Activated T-cell treated with anti-CD3 and anti-CD28 coated beads, Interleukin-2, amount 50 U/mL, for 24 hours (primary cell): ENCODE results near the gene NATD1.

ENCODE experiments used
- DNase-seq: peaks from one replicate; pipeline ENCODE4 v3.0.0-alpha.2; 2020
- H3K27ac Mint-ChIP-seq: 2 replicates; pipeline ENCODE4 v1.8.0; 2020; ENCODE audit warnings: mild to moderate bottlenecking, mixed read lengths
- H3K27me3 Mint-ChIP-seq: 2 replicates; pipeline ENCODE4 v1.8.0; 2020; ENCODE audit warnings: mixed read lengths
- H3K36me3 Mint-ChIP-seq: 2 replicates; pipeline ENCODE4 v1.8.0; 2020; ENCODE audit warnings: low read depth, mixed read lengths
- H3K4me1 Mint-ChIP-seq: 2 replicates; pipeline ENCODE4 v1.8.0; 2020; ENCODE audit warnings: low read depth, mixed read lengths
- H3K4me3 Mint-ChIP-seq: 2 replicates; pipeline ENCODE4 v1.8.0; 2020; ENCODE audit warnings: mild to moderate bottlenecking, moderate library complexity, mixed read lengths
- H3K9me3 Mint-ChIP-seq: 2 replicates; pipeline ENCODE4 v1.8.0; 2020; ENCODE audit warnings: mixed read lengths

NATD1 gene, protein sequence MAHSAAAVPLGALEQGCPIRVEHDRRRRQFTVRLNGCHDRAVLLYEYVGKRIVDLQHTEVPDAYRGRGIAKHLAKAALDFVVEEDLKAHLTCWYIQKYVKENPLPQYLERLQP

DNA sequence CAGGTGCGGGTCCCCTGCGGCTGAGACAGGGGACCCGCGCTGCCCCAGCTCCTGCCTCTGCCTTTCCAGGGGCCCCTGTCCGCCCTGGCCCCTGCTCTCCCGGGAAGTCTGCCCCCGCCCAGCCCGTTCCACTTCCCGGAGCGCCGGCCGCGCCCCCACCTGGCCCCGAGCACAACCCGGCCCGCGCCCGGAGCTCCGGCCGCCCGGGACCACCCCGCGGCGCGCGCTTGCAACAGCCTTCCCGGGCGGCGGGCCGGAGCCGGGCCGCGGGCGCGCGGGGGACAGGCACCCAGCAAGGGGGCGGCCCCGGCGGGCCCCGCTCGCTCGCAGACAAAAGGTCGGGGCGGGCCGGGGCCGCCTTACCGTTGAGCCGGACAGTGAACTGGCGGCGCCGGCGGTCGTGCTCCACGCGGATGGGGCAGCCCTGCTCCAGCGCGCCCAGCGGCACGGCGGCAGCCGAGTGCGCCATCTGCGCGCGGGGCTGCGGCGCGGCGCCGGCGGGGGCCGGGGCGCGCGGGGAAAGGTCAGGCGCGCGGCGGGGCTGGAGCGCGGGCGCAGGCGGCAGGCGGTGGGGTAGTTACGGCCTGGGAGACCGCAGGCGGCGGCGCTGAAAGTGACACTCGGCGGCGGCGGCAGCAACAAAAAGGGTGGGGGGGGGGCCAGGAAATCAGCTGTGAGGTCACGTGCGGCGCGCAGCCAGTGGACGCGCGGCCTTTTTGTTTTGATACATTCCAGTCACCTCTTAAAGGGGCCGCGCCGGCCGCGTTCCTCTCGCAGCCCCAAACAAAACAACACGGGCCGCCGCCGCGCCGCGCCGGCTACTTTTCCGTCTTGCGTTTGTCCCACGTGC is at the start of gene NATD1:
Gene NATD1, minus strand, starts transcription at position 615 of the 850 bp plus-strand sequence. Its CDS starts 146 bp downstream, at position 469.
- Mint-ChIP-seq H3K27ac (peak within 1 kb of the TSS; percentile 72), H3K36me3 (no peaks in the 10 kb centered on the region), H3K27me3 (no peaks in the 10 kb centered on the region), H3K4me1 (peaks cover 20% of the 10 kb centered on the region), H3K9me3 (no peaks in the 10 kb centered on the region), H3K4me3 (peak within 1 kb of the TSS; percentile 82)
- DNase-seq, result peak; percentile 80

DNA sequence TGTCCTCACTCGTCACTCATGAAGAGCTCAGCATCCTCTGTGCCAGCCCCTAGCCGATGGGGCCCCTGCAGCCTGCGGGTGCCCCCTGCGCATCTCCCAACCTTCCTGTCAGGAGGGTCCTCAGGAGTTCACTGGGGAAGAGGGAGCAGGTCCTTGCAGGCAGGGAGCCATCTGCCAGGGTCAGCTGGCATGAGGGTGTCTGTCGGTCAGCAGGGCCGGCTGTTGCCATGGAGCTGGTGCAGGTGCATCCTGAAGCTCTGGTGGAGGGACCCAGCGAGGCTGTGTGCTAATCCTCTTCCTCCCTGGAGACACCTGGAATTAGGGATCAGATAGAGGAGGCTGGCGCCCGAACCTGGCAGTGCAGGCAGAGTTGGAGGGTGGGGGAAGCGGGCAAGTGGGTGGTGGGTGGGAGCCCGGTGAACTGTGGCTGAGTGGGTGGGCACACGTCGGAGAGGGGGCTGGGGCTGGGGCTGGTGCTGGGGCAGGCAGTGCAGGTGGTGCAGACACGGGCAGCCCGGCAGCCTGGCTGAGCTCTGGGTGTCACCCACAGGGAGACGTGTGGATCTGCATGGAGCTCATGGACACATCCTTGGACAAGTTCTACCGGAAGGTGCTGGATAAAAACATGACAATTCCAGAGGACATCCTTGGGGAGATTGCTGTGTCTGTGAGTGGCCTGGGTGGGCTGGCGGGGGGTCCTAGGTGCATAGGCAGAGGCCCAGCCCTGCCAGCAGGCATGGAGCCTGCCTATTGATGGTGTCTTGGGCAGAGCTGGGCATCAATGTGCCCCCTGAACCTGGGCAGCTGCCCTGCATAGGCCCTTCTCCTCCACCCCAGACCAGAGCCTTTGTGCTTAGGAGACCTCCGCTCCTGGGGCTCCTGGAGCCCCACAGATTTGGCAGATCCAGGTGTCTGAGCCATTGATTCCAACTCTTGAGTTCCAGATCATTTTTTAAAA is 48.7 kb upstream of the NATD1 start:
- H3K36me3 Mint-ChIP-seq, result peaks cover 89% of the 10 kb centered on the region
- H3K4me1 Mint-ChIP-seq, result no peaks in the 10 kb centered on the region
- no peaks in the 10 kb centered on the region for H3K27me3 Mint-ChIP-seq
- H3K4me3 Mint-ChIP-seq, result no peak overlapping the region
- H3K9me3 Mint-ChIP-seq, result no peaks in the 10 kb centered on the region
- no peak for DNase-seq
- peak overlapping the region; percentile 41 for H3K27ac Mint-ChIP-seq

DNA sequence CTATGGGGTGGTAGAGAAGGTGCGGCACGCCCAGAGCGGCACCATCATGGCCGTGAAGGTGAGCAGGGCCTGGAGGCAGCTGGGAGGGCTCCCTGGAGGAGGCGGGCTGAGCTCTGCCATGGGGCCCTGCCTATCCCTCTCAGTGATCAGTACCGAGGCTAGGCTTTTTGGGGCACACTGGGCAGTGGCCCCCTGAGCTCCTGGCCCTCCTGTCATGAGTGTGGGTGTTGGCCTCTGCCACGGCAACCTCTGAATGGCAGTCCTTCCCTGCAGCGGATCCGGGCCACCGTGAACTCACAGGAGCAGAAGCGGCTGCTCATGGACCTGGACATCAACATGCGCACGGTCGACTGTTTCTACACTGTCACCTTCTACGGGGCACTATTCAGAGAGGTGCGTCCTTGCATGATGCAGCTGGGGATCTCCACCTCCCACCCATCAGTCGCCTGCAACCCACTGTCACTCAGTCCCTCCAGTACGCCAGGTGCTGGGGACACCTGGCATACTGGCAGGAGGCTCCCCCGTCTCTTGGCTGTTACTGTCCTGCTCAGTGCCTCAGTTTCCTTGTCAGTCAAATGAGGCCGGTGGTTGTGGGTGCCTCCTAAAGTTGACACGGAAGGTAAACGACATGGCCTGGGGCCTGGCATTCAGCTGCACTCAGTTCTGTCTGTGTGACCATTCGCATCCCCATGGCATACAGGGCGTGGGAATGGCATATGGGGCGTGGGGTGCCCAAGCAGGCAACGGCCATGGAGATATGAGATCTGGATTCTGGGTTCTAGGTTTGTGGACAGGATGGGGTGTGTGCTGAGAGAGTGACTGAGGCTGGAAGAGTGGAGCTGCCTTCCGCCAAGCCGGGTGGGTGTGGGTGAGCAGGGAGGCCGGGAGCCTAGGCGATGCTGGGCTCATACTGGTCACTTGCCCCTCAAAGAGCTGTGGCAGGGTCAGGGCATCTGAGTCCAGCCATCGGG is 47.7 kb upstream of the NATD1 start:
- peaks cover 87% of the 10 kb centered on the region for H3K36me3 Mint-ChIP-seq
- no peak overlapping the region for H3K4me3 Mint-ChIP-seq
- H3K9me3 Mint-ChIP-seq, result no peaks in the 10 kb centered on the region
- H3K27ac Mint-ChIP-seq, result no peak overlapping the region
- no peak for DNase-seq
- H3K4me1 Mint-ChIP-seq, result peaks cover 2% of the 10 kb centered on the region
- H3K27me3 Mint-ChIP-seq, result no peaks in the 10 kb centered on the region

DNA sequence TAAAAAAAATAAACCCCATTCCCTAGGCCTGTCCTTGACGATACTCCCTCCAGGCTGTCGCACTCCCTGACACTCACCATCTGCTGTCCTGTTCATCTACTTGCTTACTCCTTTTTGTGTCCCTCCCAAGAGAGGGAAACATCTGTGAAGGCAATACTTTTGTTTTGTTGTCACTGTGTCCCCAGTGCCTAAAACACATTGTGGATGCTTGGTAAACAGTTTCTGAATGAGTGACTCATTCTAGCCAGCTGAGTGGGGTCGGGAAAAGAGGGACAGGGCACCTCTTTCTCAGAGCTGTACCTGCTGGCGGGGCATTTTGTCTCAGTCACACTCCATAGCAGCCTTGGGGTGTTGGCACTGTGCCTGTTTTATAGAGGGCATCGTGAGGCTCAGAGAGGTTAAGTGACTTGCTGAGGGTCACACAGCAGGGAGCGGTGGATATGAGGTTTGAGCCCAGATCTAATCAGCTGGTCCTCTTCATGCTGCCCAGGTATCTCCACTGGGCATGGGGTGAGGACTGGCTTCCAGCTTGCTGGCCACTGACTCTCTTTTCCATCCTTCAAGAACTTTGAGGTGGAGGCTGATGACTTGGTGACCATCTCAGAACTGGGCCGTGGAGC is 46.9 kb upstream of the NATD1 start:
- H3K9me3 Mint-ChIP-seq, result no peaks in the 10 kb centered on the region
- H3K27ac Mint-ChIP-seq, result no peak overlapping the region
- H3K4me3 Mint-ChIP-seq, result no peak overlapping the region
- no peaks in the 10 kb centered on the region for H3K27me3 Mint-ChIP-seq
- no peak for DNase-seq
- H3K4me1 Mint-ChIP-seq, result peaks cover 3% of the 10 kb centered on the region
- peaks cover 86% of the 10 kb centered on the region for H3K36me3 Mint-ChIP-seq

DNA sequence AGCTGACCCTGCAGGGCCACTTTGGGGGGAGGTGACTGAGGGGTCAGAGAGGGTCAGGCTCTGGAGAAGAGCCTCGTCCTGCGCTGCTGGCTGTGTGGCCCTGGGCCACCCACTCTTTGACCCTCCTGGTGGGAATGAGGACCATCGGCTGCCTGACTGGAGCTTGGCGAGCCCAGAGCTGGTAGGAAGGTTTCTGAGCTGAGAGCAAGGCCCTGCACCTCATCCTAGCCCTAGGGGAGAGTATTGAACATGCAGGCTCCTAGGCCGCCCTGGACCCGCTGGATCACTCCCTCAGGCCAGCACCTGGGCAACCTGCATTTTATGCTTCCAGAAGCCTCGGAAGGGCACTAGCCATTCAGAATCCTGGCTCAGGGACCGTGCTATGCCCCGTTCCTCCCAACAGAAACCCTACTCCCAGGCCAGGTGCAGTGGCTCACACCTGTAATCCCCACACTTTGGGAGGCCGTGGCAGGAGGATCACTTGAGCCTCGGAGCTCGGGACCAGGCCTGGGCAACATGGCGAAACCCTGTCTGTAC is 45.8 kb upstream of the NATD1 start:
- DNase-seq, result no peak
- no peak overlapping the region for H3K27ac Mint-ChIP-seq
- H3K4me1 Mint-ChIP-seq, result peaks cover 10% of the 10 kb centered on the region
- no peak overlapping the region for H3K4me3 Mint-ChIP-seq
- no peaks in the 10 kb centered on the region for H3K27me3 Mint-ChIP-seq
- H3K9me3 Mint-ChIP-seq, result no peaks in the 10 kb centered on the region
- peaks cover 88% of the 10 kb centered on the region for H3K36me3 Mint-ChIP-seq

DNA sequence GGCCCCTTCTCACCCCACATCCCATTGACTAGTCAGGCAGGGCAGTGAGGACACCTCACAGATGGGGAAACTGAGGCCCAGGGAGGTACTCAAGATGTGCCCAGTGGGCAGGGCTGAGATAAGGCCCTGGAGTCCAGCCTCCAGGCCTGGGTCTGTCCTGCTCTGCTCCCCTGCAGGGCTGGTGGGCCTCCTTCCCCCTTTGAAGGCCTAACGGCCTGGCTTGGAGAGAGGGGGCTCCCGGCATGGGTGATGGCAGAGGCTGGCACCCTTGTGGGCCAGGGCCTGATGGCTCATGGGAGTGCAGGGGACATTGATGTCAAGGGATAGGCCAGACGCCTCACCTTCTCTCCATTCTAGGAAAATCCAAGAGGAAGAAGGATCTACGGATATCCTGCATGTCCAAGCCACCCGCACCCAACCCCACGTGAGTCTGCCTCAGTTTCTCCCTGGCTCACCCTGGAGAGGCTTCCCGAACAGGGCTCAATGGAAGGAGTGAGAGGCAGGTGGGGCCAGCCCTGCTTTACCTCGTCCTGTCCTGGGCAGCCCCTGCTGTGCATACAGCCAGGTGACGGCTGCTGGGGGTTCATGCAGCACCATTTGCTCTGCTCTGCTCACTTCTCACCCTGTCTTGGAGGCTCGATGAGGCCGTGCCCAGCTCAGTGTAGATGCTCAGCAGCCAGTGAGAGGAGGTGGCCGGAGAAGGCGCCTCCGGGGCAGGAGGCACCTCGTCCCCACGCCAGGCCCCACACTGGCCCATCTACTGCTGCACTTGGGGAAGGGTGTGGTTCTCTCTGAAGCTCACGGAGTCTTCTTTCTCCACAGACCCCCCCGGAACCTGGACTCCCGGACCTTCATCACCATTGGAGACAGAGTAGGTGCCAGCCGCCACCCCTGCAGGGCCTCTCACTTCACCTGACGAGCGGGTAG is 45.1 kb upstream of the NATD1 start:
- Mint-ChIP-seq H3K4me1 (peaks cover 11% of the 10 kb centered on the region), H3K27ac (no peak overlapping the region), H3K27me3 (no peaks in the 10 kb centered on the region), H3K9me3 (no peaks in the 10 kb centered on the region), H3K4me3 (no peak overlapping the region), H3K36me3 (peaks cover 85% of the 10 kb centered on the region)
- DNase-seq, result no peak

DNA sequence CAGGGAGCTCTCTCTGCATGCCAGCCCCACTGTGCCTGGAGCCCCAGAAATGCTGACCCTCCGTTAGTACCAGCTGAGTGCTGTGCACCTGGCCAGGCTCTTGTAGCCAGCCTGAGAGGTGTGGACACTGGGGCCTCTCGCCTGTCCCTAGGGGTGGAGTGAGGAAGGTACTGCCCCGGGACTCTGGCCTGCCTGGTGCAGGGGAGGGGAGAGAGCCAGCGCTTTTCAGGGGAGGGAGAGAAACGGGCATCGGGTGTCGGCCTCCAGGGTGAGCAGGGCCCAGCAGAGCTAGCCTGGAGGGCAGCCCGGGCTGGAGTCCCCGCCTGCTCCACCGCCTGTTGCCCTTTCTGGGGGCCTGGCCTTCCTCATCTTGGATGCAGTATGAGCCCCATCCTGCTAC is 44.4 kb upstream of the NATD1 start:
- H3K4me1 Mint-ChIP-seq, result peaks cover 13% of the 10 kb centered on the region
- H3K9me3 Mint-ChIP-seq, result no peaks in the 10 kb centered on the region
- no peak for DNase-seq
- H3K27me3 Mint-ChIP-seq, result no peaks in the 10 kb centered on the region
- H3K4me3 Mint-ChIP-seq, result no peak overlapping the region
- peak overlapping the region; percentile 22 for H3K27ac Mint-ChIP-seq
- H3K36me3 Mint-ChIP-seq, result peaks cover 83% of the 10 kb centered on the region

DNA sequence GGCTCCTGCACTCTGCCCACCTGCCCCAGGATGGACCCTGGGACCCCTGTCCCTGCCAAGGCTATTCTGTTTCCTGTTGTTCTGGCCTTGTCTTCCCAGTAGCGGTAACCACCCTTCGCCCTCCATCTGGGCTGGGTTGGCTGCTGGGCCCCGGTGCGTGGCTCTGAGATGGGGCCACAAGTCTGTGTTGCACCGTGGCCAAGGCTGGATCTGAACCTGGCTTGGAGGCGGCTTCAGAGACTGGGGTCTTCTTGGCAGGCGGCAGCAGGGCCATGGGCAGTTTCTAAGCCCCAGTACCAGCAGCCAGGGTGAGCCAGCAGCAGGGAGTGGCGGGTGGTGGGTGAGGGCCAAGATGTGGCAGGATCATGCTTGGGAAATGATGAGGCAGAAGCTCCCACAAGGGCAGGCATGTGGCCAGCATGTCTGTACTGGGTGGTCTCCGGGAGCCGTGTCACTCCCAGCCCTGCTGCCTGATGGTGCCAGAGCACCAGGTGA is 43.9 kb upstream of the NATD1 start:
- H3K4me1 Mint-ChIP-seq, result peaks cover 16% of the 10 kb centered on the region
- H3K27me3 Mint-ChIP-seq, result no peaks in the 10 kb centered on the region
- H3K36me3 Mint-ChIP-seq, result peaks cover 83% of the 10 kb centered on the region
- no peak for DNase-seq
- peak overlapping the region; percentile 75 for H3K27ac Mint-ChIP-seq
- no peak overlapping the region for H3K4me3 Mint-ChIP-seq
- no peaks in the 10 kb centered on the region for H3K9me3 Mint-ChIP-seq

DNA sequence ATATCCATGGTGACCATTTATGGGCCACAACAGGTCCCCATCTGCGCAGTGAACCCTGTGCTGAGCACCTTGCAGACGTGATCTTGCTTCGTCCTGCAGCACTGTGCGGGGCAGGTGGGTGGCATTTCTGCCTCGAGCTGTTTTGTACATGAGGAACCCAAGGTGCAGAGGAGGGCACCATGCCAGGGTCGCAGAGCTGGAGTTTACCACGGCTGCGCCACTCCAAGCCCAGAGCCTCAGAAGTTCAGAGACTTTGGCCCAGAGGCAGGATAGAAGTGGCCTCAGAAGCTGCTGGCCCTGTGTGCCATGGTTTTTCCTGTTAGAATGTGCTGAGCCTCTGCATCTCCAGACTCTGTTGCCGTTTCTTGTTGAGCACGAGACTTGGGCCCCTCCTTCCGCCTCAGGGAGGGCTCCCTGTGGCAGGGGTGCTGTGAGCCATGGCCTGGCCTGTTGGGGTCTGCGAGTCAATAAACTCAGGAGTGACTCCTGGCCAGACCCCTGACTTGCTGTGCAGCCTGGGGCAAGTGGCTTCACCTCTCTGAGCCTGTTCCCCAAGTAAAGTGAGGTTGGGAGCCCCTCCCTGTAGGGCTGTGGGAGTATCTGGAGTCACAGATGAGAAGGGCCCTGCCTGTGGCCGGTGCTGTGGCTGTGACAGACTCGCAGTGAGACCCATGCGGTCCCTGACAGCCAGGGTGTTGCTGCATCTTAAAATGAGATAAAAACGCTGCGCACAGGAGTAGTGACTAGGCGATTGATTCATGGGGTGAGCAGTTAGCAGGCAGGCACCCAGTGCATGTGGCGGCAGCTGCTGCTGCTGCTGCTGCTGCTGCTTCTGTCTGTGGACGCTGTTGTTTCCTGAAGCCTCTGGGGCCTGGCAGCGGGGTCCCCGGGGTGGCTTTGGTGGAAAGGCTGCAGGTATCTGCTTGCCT is 43.2 kb upstream of the NATD1 start:
- Mint-ChIP-seq H3K27me3 (peaks cover 5% of the 10 kb centered on the region), H3K36me3 (peaks cover 82% of the 10 kb centered on the region), H3K9me3 (no peaks in the 10 kb centered on the region), H3K27ac (peak overlapping the region; percentile 75), H3K4me3 (no peak overlapping the region), H3K4me1 (peaks cover 19% of the 10 kb centered on the region)
- no peak for DNase-seq

DNA sequence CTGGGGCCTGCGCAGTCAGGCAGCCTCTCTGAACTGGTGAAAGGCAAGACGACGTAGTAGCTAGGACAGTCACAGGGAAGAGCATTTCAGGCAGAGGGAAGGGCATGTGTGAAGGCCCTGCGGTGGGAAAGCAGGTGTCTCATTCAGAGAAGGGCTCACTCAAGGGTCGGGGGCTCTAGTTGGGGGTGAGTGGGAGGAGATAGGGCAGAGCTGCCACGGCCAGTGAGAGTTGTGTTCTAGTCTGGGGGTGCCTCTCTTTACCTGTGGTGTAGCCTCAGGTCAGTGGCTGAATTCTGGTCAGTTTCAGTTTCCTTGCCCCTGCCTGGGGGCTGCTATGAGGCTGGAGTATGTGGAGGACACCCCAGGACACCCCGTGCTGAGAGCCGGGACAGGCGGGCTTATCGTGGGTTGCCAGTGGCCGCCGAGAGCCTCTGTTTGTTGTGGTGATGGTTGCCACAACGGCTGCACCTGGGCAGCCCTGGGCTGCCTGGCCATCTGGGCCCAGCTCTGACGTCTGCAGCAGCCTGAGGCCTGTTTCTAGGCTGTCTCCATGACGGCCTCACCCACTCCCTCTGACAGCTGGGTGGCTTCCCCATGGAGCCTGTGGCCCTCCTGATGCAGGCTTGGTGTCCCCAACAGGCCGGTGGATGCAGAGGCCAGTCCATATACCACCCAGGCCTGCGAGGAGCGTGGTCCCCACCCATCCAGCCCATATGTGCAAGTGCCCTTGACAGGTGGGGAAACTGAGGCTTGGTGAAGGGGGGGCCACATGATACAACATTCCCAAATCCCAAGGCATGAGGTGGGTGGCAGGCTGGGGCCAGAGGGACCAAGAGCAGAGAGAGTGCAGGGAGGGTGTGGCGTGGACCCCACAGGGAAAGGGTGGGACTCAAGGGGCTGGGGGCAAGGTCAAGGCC is 42.1 kb upstream of the NATD1 start:
- H3K4me1 Mint-ChIP-seq, result peaks cover 26% of the 10 kb centered on the region
- peaks cover 82% of the 10 kb centered on the region for H3K36me3 Mint-ChIP-seq
- H3K27me3 Mint-ChIP-seq, result peaks cover 10% of the 10 kb centered on the region
- peak overlapping the region; percentile 76 for H3K27ac Mint-ChIP-seq
- H3K4me3 Mint-ChIP-seq, result no peak overlapping the region
- H3K9me3 Mint-ChIP-seq, result no peaks in the 10 kb centered on the region
- DNase-seq, result no peak
